ENCODE results near the gene AIRE.
"Not testable (repeated sequence)": the region's sequence is repeated elsewhere in the genome, so short reads cannot be mapped to it uniquely, and the experiment has no call there.

AIRE gene

GRCh38 chr21:44267655-44268142 is 18.0 kb upstream of the AIRE start:
- no peak for DNase-seq

GRCh38 chr21:44269090-44269489 is 16.6 kb upstream of the AIRE start:
- DNase-seq: no peak

GRCh38 chr21:44271558-44272283 is 14.0 kb upstream of the AIRE start:
- no peak for DNase-seq

GRCh38 chr21:44272284-44272858 is 13.3 kb upstream of the AIRE start:
- DNase-seq: no peak

- no peak for DNase-seq
Observed at GRCh38 chr21:44273046-44273445, 12.6 kb upstream of the AIRE start.

GRCh38 chr21:44275041-44275440 is 10.6 kb upstream of the AIRE start:
- no peak for DNase-seq

- no peak for DNase-seq
Observed at GRCh38 chr21:44279354-44280260, 6.1 kb upstream of the AIRE start.

GRCh38 chr21:44281801-44282200 is 3.9 kb upstream of the AIRE start:
- DNase-seq: no peak

- DNase-seq: no peak
Observed at GRCh38 chr21:44282370-44282769, 3.3 kb upstream of the AIRE start.

GRCh38 chr21:44283211-44283785 is 2.4 kb upstream of the AIRE start:
- not testable (repeated sequence) for DNase-seq

GRCh38 chr21:44283948-44284347 is 1.7 kb upstream of the AIRE start:
- no peak for DNase-seq

- DNase-seq: no peak
Observed at GRCh38 chr21:44286086-44286715, 525 bp downstream of the AIRE start.

- no peak for DNase-seq
Observed at GRCh38 chr21:44286716-44287632, 1.3 kb downstream of the AIRE start.

- DNase-seq: no peak
Observed at GRCh38 chr21:44288251-44289110, 2.8 kb downstream of the AIRE start.

GRCh38 chr21:44289381-44290010 is 3.8 kb downstream of the AIRE start:
- DNase-seq: no peak

GRCh38 chr21:44290327-44291077 is 4.8 kb downstream of the AIRE start:
- no peak for DNase-seq

GRCh38 chr21:44291078-44291935 is 5.6 kb downstream of the AIRE start:
- DNase-seq: no peak
